HG02763 (cell line): Measurements from ENCODE around the gene MRE11.
A peak's percentile ranks its signal among the peaks of the same experiment; 100 is the strongest.
"Not testable (repeated sequence)": the region's sequence is repeated elsewhere in the genome, so short reads cannot be mapped to it uniquely, and the experiment has no call there.

ENCODE experiments used
- ATAC-seq: cut with Tn5 transposase; IDR thresholded peaks from one replicate; pipeline ENCODE4 v1.9.1; 2021; ENCODE audit warnings: mild to moderate bottlenecking, moderate library complexity; ENCODE audit not compliant: unreplicated experiment

MRE11 gene

GRCh38 chr11:94507485-94507884 lies 13.8 kb upstream of the MRE11 start:
- ATAC-seq: no peak

GRCh38 chr11:94506513-94506912 lies 12.9 kb upstream of the MRE11 start:
- ATAC-seq: not testable (repeated sequence)

GRCh38 chr11:94504689-94505293 lies 11.1 kb upstream of the MRE11 start:
- peak; percentile 68 for ATAC-seq

- ATAC-seq: no peak
Measured at GRCh38 chr11:94501522-94501921, 7.9 kb upstream of the MRE11 start.

- ATAC-seq: no peak
Measured at GRCh38 chr11:94500181-94500580, 6.5 kb upstream of the MRE11 start.

- peak; percentile 55 for ATAC-seq
Measured at GRCh38 chr11:94494126-94494680, 559 bp upstream of the MRE11 start.

GRCh38 chr11:94486068-94486467 lies 7.6 kb downstream of the MRE11 start:
- ATAC-seq: no peak

GRCh38 chr11:94481342-94481741 lies 12.3 kb downstream of the MRE11 start:
- no peak for ATAC-seq

GRCh38 chr11:94477624-94478023 lies 16.0 kb downstream of the MRE11 start:
- ATAC-seq: no peak

- ATAC-seq: peak; percentile 86
Measured at GRCh38 chr11:94472916-94473799, 20.5 kb downstream of the MRE11 start.

- ATAC-seq: peak; percentile 74
Measured at GRCh38 chr11:94469416-94469815, 24.2 kb downstream of the MRE11 start.

- no peak for ATAC-seq
Measured at GRCh38 chr11:94459576-94459975, 34.1 kb downstream of the MRE11 start.

- no peak for ATAC-seq
Measured at GRCh38 chr11:94457118-94458029, 36.3 kb downstream of the MRE11 start.

- ATAC-seq: no peak
Measured at GRCh38 chr11:94455861-94456260, 37.8 kb downstream of the MRE11 start.

- no peak for ATAC-seq
Measured at GRCh38 chr11:94454301-94454700, 39.3 kb downstream of the MRE11 start.

GRCh38 chr11:94452988-94453387 lies 40.7 kb downstream of the MRE11 start:
- no peak for ATAC-seq

- no peak for ATAC-seq
Measured at GRCh38 chr11:94450048-94450447, 43.6 kb downstream of the MRE11 start.

GRCh38 chr11:94449437-94449836 lies 44.2 kb downstream of the MRE11 start:
- no peak for ATAC-seq

- ATAC-seq: no peak
Measured at GRCh38 chr11:94449029-94449428, 44.6 kb downstream of the MRE11 start.

GRCh38 chr11:94447149-94447548 lies 46.5 kb downstream of the MRE11 start:
- no peak for ATAC-seq

GRCh38 chr11:94445641-94446040 lies 48.0 kb downstream of the MRE11 start:
- ATAC-seq: no peak
